CD4-positive, alpha-beta memory T cell (primary cell): ENCODE data around the gene ZNF536. TPM values are rescaled to one million over a fixed set of nuclear protein-coding genes. Genes with fewer than 3 reads are reported as not detected.

Experiments
- CTCF ChIA-PET: fragments of 350-600 bp; sonication (Branson Sonifier 250); formaldehyde crosslinking; loops from one replicate; lab custom pipeline; 2021; ENCODE audit warnings: inconsistent platforms; ENCODE audit not compliant: partially characterized antibody; lab: Charles Lee
- POLR2A ChIA-PET: fragments of 350-600 bp; sonication (Branson Sonifier 250); formaldehyde crosslinking; loops from one replicate; lab custom pipeline; 2021; ENCODE audit not compliant: partially characterized antibody; lab: Charles Lee
- DNase-seq, 5 donors: peaks; one replicate each; pipeline versions ENCODE4 v3.0.0 to v3.0.0-alpha.2; 2020 to 2022; ENCODE audit warnings: mixed read lengths in 1 of 5
- H3K27ac ChIP-seq: one replicate; pipeline ENCODE4 v1.7.0; 2013; ENCODE audit warnings: low read depth, low read length
- H3K27me3 ChIP-seq: 2 replicates; pipeline ENCODE4 v1.7.0; 2013; ENCODE audit warnings: mild to moderate bottlenecking, low read length, moderate library complexity; ENCODE audit not compliant: insufficient read depth
- H3K36me3 ChIP-seq: 2 replicates; pipeline ENCODE4 v1.7.0; 2013; ENCODE audit warnings: mild to moderate bottlenecking, low read length, moderate library complexity; ENCODE audit not compliant: insufficient read depth
- H3K4me1 ChIP-seq: 2 replicates; pipeline ENCODE4 v1.7.0; 2013; ENCODE audit warnings: mild to moderate bottlenecking, low read length, moderate library complexity; ENCODE audit not compliant: insufficient read depth
- H3K4me3 ChIP-seq, 2 donors: one replicate each; pipeline ENCODE4 v1.7.0; 2013; ENCODE audit warnings: low read length in 2 of 2, mild to moderate bottlenecking in 1 of 2
- H3K9me3 ChIP-seq, 2 donors: one replicate each; pipeline ENCODE4 v1.7.0; 2013; ENCODE audit warnings: low read length in 2 of 2, control low read depth in 1 of 2; ENCODE audit not compliant: control insufficient read depth in 1 of 2
- H3K27ac Mint-ChIP-seq, 7 donors: one replicate each; pipeline ENCODE4 v1.8.0; 2020 to 2021; ENCODE audit warnings: mixed read lengths in 7 of 7, mild to moderate bottlenecking in 6 of 7, inconsistent platforms in 3 of 7, moderate library complexity in 3 of 7
- H3K27me3 Mint-ChIP-seq, 2 donors: one replicate each; pipeline ENCODE4 v1.8.0; 2020 to 2021; ENCODE audit warnings: mixed read lengths in 2 of 2
- H3K36me3 Mint-ChIP-seq, 2 donors: one replicate each; pipeline ENCODE4 v1.8.0; 2020 to 2021; ENCODE audit warnings: mixed read lengths in 2 of 2, inconsistent platforms in 1 of 2, mild to moderate bottlenecking in 1 of 2
- H3K4me1 Mint-ChIP-seq, 4 donors: one replicate each; pipeline ENCODE4 v1.8.0; 2020 to 2021; ENCODE audit warnings: mixed read lengths in 4 of 4, mild to moderate bottlenecking in 1 of 4
- H3K4me3 Mint-ChIP-seq, 8 donors: one replicate each; pipeline ENCODE4 v1.8.0; 2020 to 2021; ENCODE audit warnings: mixed read lengths in 8 of 8, mild to moderate bottlenecking in 7 of 8, moderate library complexity in 6 of 8, inconsistent platforms in 3 of 8
- H3K9me3 Mint-ChIP-seq, 8 donors: one replicate each; pipeline ENCODE4 v1.8.0; 2020 to 2021; ENCODE audit warnings: mixed read lengths in 8 of 8, mild to moderate bottlenecking in 5 of 8, inconsistent platforms in 3 of 8, moderate library complexity in 1 of 8
- intact Hi-C: fragments of 100-400 bp; cut with micrococcal nuclease; formaldehyde crosslinking; loops from one replicate; pipeline ENCODE4 v1.15.1; 2023
- polyA plus RNA-seq, 2 donors: library from polyadenylated mRNA; unstranded; fragments of 300-500 nt; fragmentation: Illumina TruSeq; gene quantifications; one replicate each; pipeline ENCODE4 v1.2.3, GENCODE V29; 2021
- total RNA-seq, 2 experiments: library from RNA; stranded (reverse); gene quantifications; one replicate each; pipeline ENCODE4 v1.2.3, GENCODE V29; 2021

ZNF536 gene
- total and polyA plus RNA-seq, 4 experiments from 2014 or later: 0.20 TPM; not detected in 3

GRCh38 chr19:30539981-30540380 is 167.8 kb downstream of the ZNF536 start:
- Mint-ChIP-seq H3K9me3 (peaks cover 0 to 2% (median 0%) of the 10 kb centered on the region in 8 donors), H3K27me3 (peaks cover 0 to 2% of the 10 kb centered on the region in 2 donors), H3K27ac (no peak overlapping the region), H3K36me3 (no peaks in the 10 kb centered on the region), H3K4me3 (no peak overlapping the region), H3K4me1 (no peaks in the 10 kb centered on the region)
- intact Hi-C loops: no loop called here
- no peak for DNase-seq
- Histone ChIP-seq H3K27ac (no peak overlapping the region), H3K27me3 (no peaks in the 10 kb centered on the region), H3K4me3 (no peak overlapping the region), H3K4me1 (no peaks in the 10 kb centered on the region), H3K36me3 (no peaks in the 10 kb centered on the region), H3K9me3 (no peaks in the 10 kb centered on the region)
- POLR2A ChIA-PET: no interaction called here
- CTCF ChIA-PET: no interaction called here

DNA sequence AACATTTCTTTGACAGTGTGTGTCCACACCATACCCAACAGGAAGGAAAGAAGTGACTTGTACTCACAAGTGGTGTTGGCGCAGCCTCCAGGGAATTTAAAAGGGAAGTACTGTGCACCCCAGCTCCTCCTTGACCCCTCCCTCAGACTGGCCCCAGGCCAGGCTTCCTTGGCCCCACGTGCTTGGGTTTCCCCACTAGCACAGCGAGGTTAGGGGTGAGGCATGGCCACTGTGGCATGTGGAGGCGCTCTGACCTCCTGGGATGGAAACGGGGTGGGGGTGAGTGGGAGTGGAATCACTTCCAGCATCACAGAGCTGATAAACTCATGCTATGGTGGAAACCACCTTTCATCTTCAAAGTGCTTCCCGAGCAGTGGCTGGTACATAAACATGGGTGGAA is 168.6 kb downstream of the ZNF536 start:
- no peak overlapping the region for H3K4me3 ChIP-seq
- Mint-ChIP-seq H3K36me3 (no peaks in the 10 kb centered on the region), H3K27me3 (peaks cover 0 to 2% of the 10 kb centered on the region in 2 donors), H3K27ac (no peak overlapping the region), H3K9me3 (peaks cover 0 to 2% (median 0%) of the 10 kb centered on the region in 8 donors), H3K4me1 (no peaks in the 10 kb centered on the region), H3K4me3 (no peak overlapping the region)
- no peaks in the 10 kb centered on the region for H3K27me3 ChIP-seq
- H3K9me3 ChIP-seq: no peaks in the 10 kb centered on the region
- no peaks in the 10 kb centered on the region for H3K36me3 ChIP-seq
- no peak for DNase-seq
- H3K4me1 ChIP-seq: no peaks in the 10 kb centered on the region
- POLR2A ChIA-PET: no interaction called here
- intact Hi-C loops: no loop called here
- H3K27ac ChIP-seq: no peak overlapping the region
- CTCF ChIA-PET: no interaction called here

DNA sequence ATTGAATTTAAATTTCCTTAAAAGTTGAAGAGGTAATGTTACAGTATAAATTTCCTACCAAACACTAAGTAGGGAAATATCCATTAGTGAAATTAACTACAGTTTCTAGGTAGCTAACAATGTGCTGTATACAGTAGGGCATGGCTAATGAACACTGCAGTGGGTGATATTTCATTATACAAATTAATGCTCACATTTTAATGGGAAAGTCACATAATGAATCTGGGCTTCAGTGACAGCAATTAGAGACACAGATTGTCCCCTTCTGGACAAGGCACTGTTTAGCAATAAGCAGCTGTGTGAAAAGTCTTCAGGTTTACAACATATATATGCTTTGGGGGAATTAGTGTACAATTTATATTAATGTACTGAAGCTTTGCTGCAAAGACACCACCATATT is 169.4 kb downstream of the ZNF536 start:
- Mint-ChIP-seq H3K4me1 (no peaks in the 10 kb centered on the region), H3K36me3 (no peaks in the 10 kb centered on the region), H3K9me3 (peaks cover 0 to 2% (median 0%) of the 10 kb centered on the region in 8 donors), H3K4me3 (no peak overlapping the region), H3K27me3 (peaks cover 2% of the 10 kb centered on the region in 2 donors), H3K27ac (no peak overlapping the region)
- intact Hi-C loops: no loop called here
- no peak for DNase-seq
- H3K36me3 ChIP-seq: no peaks in the 10 kb centered on the region
- H3K27ac ChIP-seq: no peak overlapping the region
- no peaks in the 10 kb centered on the region for H3K9me3 ChIP-seq
- no peaks in the 10 kb centered on the region for H3K27me3 ChIP-seq
- no peak overlapping the region for H3K4me3 ChIP-seq
- ChIA-PET CTCF (no interaction called here), POLR2A (no interaction called here)
- no peaks in the 10 kb centered on the region for H3K4me1 ChIP-seq

- Mint-ChIP-seq H3K27me3 (peaks cover 2 to 3% of the 10 kb centered on the region in 2 donors), H3K4me1 (no peaks in the 10 kb centered on the region), H3K4me3 (no peak overlapping the region), H3K36me3 (no peaks in the 10 kb centered on the region), H3K9me3 (peaks cover 0 to 2% (median 0%) of the 10 kb centered on the region in 8 donors), H3K27ac (no peak overlapping the region)
- Histone ChIP-seq H3K9me3 (no peaks in the 10 kb centered on the region), H3K27ac (no peak overlapping the region), H3K27me3 (no peaks in the 10 kb centered on the region), H3K4me3 (no peak overlapping the region), H3K4me1 (no peaks in the 10 kb centered on the region), H3K36me3 (no peaks in the 10 kb centered on the region)
- ChIA-PET CTCF (no interaction called here), POLR2A (no interaction called here)
- DNase-seq: no peak
- intact Hi-C loops: no loop called here
Observed at GRCh38 chr19:30543243-30543945, 171.2 kb downstream of the ZNF536 start.

DNA sequence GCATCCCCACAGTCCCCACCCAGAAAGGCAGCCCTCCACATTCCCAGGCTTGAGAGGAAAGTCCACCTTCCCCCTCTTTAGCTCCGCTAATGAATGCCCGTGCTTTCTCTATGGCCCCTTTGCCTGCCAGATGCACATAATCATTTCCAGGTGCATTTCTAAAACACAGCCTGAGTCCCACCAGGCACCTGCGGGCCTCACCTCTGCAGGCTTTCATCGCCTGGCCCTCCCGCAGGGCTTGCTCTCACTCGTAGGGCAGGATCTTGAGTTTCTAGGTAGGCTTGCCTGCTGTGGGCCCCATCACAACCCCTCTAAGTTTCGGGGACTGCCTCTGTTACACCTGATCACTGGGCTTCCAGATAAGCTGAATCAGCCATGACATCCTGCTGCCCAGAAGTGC is 173.6 kb downstream of the ZNF536 start:
- H3K4me1 ChIP-seq: no peaks in the 10 kb centered on the region
- H3K36me3 ChIP-seq: no peaks in the 10 kb centered on the region
- no peaks in the 10 kb centered on the region for H3K27me3 ChIP-seq
- peaks cover 0 to 2% (median 0%) of the 10 kb centered on the region in 8 donors for H3K9me3 Mint-ChIP-seq
- no peaks in the 10 kb centered on the region for H3K9me3 ChIP-seq
- peaks cover 0 to 5% of the 10 kb centered on the region in 2 donors for H3K27me3 Mint-ChIP-seq
- DNase-seq: no peak
- ChIA-PET POLR2A (no interaction called here), CTCF (no interaction called here)
- no peaks in the 10 kb centered on the region for H3K36me3 Mint-ChIP-seq
- H3K27ac ChIP-seq: no peak overlapping the region
- H3K27ac Mint-ChIP-seq: no peak overlapping the region
- no peaks in the 10 kb centered on the region for H3K4me1 Mint-ChIP-seq
- H3K4me3 ChIP-seq: no peak overlapping the region
- H3K4me3 Mint-ChIP-seq: no peak overlapping the region
- intact Hi-C loops: no loop called here

GRCh38 chr19:30546332-30546731 is 174.1 kb downstream of the ZNF536 start:
- ChIA-PET POLR2A (no interaction called here), CTCF (no interaction called here)
- Mint-ChIP-seq H3K9me3 (peaks cover 0 to 2% (median 0%) of the 10 kb centered on the region in 8 donors), H3K27me3 (peaks cover 0 to 5% of the 10 kb centered on the region in 2 donors), H3K36me3 (no peaks in the 10 kb centered on the region), H3K4me1 (no peaks in the 10 kb centered on the region), H3K4me3 (no peak overlapping the region), H3K27ac (no peak overlapping the region)
- DNase-seq: no peak
- intact Hi-C loops: no loop called here
- H3K4me3 ChIP-seq: no peak overlapping the region
- H3K27me3 ChIP-seq: no peaks in the 10 kb centered on the region
- no peaks in the 10 kb centered on the region for H3K4me1 ChIP-seq
- no peaks in the 10 kb centered on the region for H3K36me3 ChIP-seq
- no peak overlapping the region for H3K27ac ChIP-seq
- no peaks in the 10 kb centered on the region for H3K9me3 ChIP-seq

GRCh38 chr19:30547246-30547645 is 175.1 kb downstream of the ZNF536 start:
- DNase-seq: no peak
- Histone ChIP-seq H3K4me1 (no peaks in the 10 kb centered on the region), H3K27me3 (no peaks in the 10 kb centered on the region), H3K4me3 (no peak overlapping the region), H3K36me3 (no peaks in the 10 kb centered on the region), H3K27ac (no peak overlapping the region), H3K9me3 (no peaks in the 10 kb centered on the region)
- Mint-ChIP-seq H3K27ac (no peak overlapping the region), H3K4me3 (no peak overlapping the region), H3K4me1 (no peaks in the 10 kb centered on the region), H3K9me3 (peaks cover 0 to 2% (median 0%) of the 10 kb centered on the region in 8 donors), H3K27me3 (peaks cover 0 to 6% of the 10 kb centered on the region in 2 donors), H3K36me3 (no peaks in the 10 kb centered on the region)
- intact Hi-C loops: no loop called here
- ChIA-PET CTCF (no interaction called here), POLR2A (no interaction called here)
